Measurements from ENCODE around the gene NSMCE4A. TPM values are rescaled to one million over a fixed set of nuclear protein-coding genes. Genes with fewer than 3 reads are reported as not detected.
"Not testable (repeated sequence)": the region's sequence is repeated elsewhere in the genome, so short reads cannot be mapped to it uniquely, and the experiment has no call there.

Gene NSMCE4A
- polyA plus RNA-seq, 1 experiment: 14.4 TPM

GRCh38 chr10:122020226-122020625 lies 45.2 kb upstream of the NSMCE4A start:
- no peak for TF ChIP-seq CTCF (IDR thresholded peaks at IDR 0.05; ENCODE audit: insufficient read depth, low read depth, low read length)
- DNase-seq (ENCODE audit: low read depth): no peak
- Histone ChIP-seq H3K4me3 (ENCODE audit: low read depth, low read length) (no peak overlapping the region), H3K36me3 (ENCODE audit: control insufficient read depth, insufficient read depth, low read length) (no peaks in the 10 kb centered on the region), H3K27me3 (ENCODE audit: control insufficient read depth, insufficient read depth, low read length) (peaks cover 7% of the 10 kb centered on the region)
- ChIA-PET POLR2A (no interaction called here), CTCF (no interaction called here)

GRCh38 chr10:122019414-122019975 lies 44.5 kb upstream of the NSMCE4A start:
- H3K27me3 ChIP-seq (ENCODE audit: control insufficient read depth, insufficient read depth, low read length): peaks cover 7% of the 10 kb centered on the region
- DNase-seq (ENCODE audit: low read depth): no peak
- no peak for TF ChIP-seq CTCF (IDR thresholded peaks at IDR 0.05; ENCODE audit: insufficient read depth, low read depth, low read length)
- ChIA-PET CTCF (no interaction called here), POLR2A (no interaction called here)
- H3K4me3 ChIP-seq (ENCODE audit: low read depth, low read length): no peak overlapping the region
- H3K36me3 ChIP-seq (ENCODE audit: control insufficient read depth, insufficient read depth, low read length): no peaks in the 10 kb centered on the region

- Histone ChIP-seq H3K4me3 (ENCODE audit: low read depth, low read length) (no peak overlapping the region), H3K27me3 (ENCODE audit: control insufficient read depth, insufficient read depth, low read length) (peaks cover 7% of the 10 kb centered on the region), H3K36me3 (ENCODE audit: control insufficient read depth, insufficient read depth, low read length) (no peaks in the 10 kb centered on the region)
- ChIA-PET POLR2A (no interaction called here), CTCF (no interaction called here)
- DNase-seq (ENCODE audit: low read depth): no peak
- TF ChIP-seq CTCF (IDR thresholded peaks at IDR 0.05; ENCODE audit: insufficient read depth, low read depth, low read length): no peak
These were observed 44.0 kb upstream of the NSMCE4A start for GRCh38 chr10:122018951-122019413.

GRCh38 chr10:122018491-122018890 lies 43.5 kb upstream of the NSMCE4A start:
- CTCF ChIA-PET: no interaction called here

GRCh38 chr10:122017926-122018325 lies 42.9 kb upstream of the NSMCE4A start:
- H3K4me3 ChIP-seq (ENCODE audit: low read depth, low read length); POLR2A ChIA-PET; H3K27me3 ChIP-seq (ENCODE audit: control insufficient read depth, insufficient read depth, low read length); CTCF ChIA-PET; H3K36me3 ChIP-seq (ENCODE audit: control insufficient read depth, insufficient read depth, low read length); DNase-seq (ENCODE audit: low read depth): not testable (repeated sequence)

More at GRCh38 chr10:122018491-122018890, 43.5 kb upstream of the NSMCE4A start:
- TF ChIP-seq CTCF (IDR thresholded peaks at IDR 0.05; ENCODE audit: insufficient read depth, low read depth, low read length): no peak
- no peak for DNase-seq (ENCODE audit: low read depth)
- Histone ChIP-seq H3K4me3 (ENCODE audit: low read depth, low read length) (no peak overlapping the region), H3K27me3 (ENCODE audit: control insufficient read depth, insufficient read depth, low read length) (peaks cover 7% of the 10 kb centered on the region), H3K36me3 (ENCODE audit: control insufficient read depth, insufficient read depth, low read length) (no peaks in the 10 kb centered on the region)
- POLR2A ChIA-PET: no interaction called here

- Histone ChIP-seq H3K36me3 (ENCODE audit: control insufficient read depth, insufficient read depth, low read length) (no peaks in the 10 kb centered on the region), H3K4me3 (ENCODE audit: low read depth, low read length) (no peak overlapping the region), H3K27me3 (ENCODE audit: control insufficient read depth, insufficient read depth, low read length) (peaks cover 7% of the 10 kb centered on the region)
- no peak for TF ChIP-seq CTCF (IDR thresholded peaks at IDR 0.05; ENCODE audit: insufficient read depth, low read depth, low read length)
- no peak for DNase-seq (ENCODE audit: low read depth)
- ChIA-PET CTCF (no interaction called here), POLR2A (no interaction called here)
These were observed 39.7 kb upstream of the NSMCE4A start for GRCh38 chr10:122014652-122015248.
